T47D (cell line): Measurements from ENCODE around the gene ACSS1.

Experiments used
- DNase-seq, 2 experiments: peaks; one replicate each; pipeline versions ENCODE4 v3.0.0 to v3.0.0-alpha.2; 2011 to 2012; ENCODE audit warnings: low read depth in 1 of 2, low spot score in 1 of 2
- JUND ChIP-seq: IDR thresholded peaks from 2 replicates; pipeline ENCODE4 v1.6.1; 2012; ENCODE audit warnings: low read depth
- in situ Hi-C: cut with HindIII; loops from 2 replicates; pipeline ENCODE4 v1.10.0; 2016; ENCODE audit warnings: low sequenced_read_pairs, low pct_unique_long_range_greater_than_20kb

Gene ACSS1

DNA sequence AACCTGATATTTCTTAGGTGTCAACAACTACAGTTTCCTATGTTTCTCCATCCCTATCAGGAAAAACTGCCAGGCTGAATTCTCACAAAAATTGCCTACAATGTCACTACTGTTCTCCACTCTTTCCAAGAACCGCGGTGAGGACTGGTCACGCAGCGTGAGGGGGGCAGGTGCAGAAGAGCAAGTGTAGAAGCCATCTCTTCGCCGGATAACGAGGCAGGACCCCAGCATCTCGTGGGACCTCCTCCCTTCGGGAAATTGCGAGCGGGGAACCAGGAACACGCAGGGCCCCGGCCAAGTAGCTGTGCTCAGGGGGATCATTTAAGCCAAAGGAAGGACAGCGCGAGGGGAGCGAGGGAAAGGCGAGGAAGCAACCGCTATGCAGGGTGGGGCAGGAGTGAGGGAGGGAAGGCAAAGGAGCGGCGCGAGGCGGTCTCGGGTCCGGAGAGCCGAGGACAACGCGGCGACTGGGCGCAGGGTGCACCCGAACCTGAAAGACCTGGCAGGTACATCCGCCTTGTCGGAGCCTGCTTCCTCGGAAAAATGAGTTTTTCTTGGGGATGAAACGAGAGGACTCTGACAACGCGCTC, 65.9 kb downstream of the ACSS1 start:
- DNase-seq, result no peak
- in situ Hi-C loops, result no loop called here

DNA sequence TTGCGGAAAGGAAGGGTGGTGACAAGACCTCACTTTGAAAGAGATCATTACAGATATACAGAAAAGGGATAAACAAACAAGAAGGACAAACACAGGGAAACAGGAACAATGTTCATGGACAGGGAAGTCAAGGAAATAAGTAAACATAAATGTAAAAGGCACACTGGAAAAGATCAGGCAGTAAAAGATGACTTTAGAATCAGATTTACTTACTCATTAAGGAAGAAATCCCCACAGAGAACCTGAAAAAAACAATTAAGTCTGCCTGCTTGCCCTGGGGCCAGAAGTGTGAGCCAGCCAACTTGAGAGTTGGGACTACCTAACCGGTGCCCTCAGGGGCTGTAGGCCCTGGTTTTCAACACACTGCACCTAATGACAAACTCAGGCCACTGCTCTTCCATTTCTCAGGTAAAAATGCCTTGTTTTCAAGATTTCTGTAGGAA, 67.1 kb downstream of the ACSS1 start:
- in situ Hi-C loops, result no loop called here
- TF ChIP-seq JUND, result no peak
- DNase-seq, result peak in 1 of 2 experiments; percentile 59

More for the DNA sequence above, 65.9 kb downstream of the ACSS1 start:
- TF ChIP-seq JUND, result no peak

DNA sequence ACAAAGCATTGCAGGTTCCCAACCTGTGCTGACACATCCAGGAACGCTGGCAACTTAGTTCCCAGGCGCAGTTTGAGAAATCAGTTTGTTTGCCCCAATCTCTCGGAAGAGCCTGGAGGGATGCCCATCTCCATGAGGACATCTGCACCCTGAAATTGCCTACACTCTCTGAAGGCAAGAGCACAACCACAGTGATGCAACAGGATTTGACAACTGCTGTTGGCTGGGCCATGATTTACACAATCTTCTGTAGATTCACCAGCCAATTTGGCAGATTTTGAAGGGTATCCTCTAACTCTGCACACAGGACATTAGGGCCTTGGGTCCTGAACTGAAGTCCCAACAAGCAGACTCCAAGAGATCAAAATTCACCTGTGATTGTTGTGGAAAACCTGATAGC, 68.8 kb downstream of the ACSS1 start:
- in situ Hi-C loops, result no loop called here
- DNase-seq, result no peak
- no peak for TF ChIP-seq JUND

DNA sequence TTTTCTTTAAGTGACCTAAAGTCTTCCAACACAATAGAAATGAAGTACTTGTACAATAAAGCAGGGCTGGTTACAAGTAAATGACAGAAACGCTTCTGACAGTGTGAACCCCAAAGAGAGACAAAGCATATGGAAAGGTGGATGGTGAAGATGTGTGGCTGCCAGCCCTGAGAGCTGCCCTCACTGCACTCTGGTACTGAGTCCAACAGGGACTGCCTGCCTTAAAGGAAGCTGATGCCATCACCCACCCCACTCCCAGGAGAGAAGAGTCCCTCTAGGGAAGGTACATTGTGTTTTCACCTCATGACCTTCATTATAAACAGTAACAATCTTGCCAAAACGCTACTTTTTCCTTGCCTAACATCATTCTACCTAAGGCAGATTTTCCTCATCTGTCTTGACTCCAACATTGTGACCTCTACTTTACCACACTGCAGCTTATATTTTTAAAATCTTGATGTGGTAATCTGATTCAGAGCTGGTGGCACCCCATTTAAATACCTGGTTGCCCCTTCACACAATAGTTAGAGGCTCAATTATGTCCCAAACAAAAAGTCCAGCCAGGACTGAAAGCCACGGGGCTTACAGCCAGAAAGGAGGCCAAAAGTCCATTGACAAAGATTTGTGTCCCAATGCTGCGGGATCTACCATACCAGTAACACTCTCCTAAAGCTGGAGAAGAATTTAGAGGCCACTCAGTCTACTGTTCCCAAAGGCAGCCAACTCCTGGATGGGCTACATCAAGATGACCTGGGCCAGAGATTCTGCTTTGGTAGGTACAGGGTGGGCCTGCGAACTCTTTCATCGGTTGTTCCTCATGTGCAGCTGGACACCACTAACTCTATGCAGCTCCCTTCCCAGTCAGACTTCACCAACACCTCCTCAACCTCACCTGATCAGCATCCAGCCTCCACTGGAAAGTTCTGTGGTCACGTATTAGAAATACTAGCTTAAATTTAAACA, 69.8 kb downstream of the ACSS1 start:
- no peak for DNase-seq
- in situ Hi-C loops, result no loop called here
- TF ChIP-seq JUND, result no peak

DNA sequence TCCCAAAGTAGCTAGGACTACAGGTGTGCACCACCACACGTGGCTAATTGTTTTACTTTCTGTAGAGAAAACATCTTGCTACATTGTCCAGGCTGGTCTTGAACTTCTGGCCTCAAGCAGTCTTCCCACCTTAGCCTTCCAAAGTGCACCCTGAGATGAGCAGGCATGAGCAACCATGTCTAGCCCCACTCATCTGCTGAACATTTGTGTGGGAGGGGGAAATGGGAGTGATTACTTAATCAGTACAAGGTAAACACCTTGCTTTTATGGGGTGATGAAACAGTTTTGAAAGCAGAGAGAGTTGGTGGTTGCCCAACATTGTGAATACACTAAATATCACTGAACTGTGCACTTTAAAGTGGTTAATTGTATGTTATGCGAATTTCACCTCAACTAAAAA, 70.7 kb downstream of the ACSS1 start:
- DNase-seq, result no peak
- in situ Hi-C loops, result no loop called here
- no peak for TF ChIP-seq JUND

DNA sequence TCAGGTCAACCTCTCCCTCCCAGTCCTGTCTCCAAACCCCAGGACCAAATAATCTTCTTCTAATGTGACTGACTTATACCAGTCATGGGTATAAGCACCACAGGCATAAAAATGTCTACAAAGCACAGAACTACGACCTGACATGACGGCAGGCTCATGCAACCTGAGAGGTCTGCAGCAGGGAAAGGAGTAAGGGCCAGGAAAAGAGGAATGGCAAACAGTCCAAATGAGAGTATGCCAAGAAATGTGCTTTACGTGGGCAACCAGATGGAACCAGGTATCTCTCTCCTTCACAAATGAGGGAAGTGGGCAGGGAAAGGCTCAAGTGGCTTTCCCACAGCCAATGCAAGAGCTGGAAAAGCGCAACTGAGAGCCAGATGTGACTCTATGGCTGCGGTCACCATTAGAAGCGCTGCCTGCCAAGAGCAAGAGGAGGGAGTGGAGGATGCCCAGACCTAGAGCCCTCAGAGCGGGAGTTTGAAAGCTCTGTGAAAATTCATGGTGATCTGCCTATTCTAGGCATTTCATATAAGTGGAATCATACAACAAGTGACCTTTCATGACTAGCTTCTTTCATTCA, 71.4 kb downstream of the ACSS1 start:
- in situ Hi-C loops, result no loop called here
- no peak for TF ChIP-seq JUND
- no peak for DNase-seq

DNA sequence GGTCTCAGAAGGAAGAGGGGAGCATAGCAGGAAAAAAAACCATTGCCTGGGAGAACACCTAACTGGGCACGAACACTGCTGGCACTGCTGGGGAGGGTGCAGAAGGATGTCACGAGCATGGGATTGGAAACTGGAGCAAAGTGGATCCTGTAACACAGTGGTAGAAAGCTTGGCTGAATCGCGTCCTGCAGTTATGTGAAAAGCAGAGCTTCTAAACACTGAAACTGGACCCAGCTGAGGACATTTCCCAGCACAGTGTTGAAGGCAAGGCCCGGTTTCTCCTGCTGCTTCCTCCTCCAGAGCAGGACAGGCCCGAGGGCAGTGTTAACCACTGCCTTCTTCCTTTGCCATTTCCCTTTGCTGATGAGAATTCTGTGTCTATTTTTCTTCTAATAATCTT, 72.1 kb downstream of the ACSS1 start:
- TF ChIP-seq JUND, result no peak
- no peak for DNase-seq
- in situ Hi-C loops, result no loop called here

DNA sequence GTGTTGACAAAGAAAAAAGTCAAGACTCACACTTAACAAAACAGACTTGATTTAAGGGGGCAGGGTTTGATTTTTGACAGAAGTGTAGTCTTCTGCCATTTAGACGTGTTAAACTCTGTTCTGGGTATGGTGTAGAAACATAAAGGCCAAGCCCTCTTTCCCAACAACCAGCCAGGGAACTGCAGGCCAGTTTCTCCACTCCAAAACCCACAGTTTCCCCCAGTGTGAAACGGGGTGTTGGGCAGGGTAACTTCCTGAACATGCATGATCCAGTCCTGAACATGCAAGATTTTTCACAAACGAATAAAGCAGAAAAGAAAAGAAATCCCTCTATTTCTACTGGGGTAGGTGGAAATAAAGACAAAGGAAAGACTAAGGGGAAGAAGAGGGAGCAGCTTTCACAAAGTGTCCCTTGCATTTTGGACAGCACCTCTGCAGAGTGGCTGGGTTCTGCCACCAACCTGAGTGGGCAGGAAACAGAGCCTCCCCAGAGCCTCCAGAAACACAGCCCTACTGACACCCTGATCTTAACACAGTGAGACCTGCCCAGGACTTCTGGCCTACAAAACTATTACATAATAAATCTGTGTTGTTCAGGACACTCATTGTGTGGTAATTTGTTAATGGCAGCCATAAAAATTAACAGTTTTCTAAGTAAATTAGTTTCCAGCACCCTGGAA, 72.8 kb downstream of the ACSS1 start:
- DNase-seq, result no peak
- in situ Hi-C loops, result no loop called here
- no peak for TF ChIP-seq JUND

DNA sequence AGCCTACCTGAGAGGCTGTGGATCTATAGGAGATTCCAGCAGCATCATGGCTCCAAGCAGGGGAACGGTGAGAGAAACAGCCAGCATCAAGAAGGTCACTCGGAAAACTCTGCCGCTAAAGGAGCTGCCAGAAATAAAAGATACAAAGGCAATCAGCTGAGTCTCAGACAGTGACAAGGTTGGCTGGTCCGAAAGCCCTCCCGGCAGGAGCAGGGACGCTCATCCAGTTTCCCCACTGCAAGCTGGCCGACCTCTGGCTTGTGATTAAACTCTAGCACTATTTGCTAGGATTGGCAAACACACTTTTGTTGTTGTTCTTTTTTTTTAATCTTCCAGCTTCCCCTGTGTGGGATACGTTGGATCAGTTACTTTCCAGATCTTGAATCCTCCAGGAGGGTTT, 74.0 kb downstream of the ACSS1 start:
- DNase-seq, result no peak
- in situ Hi-C loops, result no loop called here
- TF ChIP-seq JUND, result no peak

DNA sequence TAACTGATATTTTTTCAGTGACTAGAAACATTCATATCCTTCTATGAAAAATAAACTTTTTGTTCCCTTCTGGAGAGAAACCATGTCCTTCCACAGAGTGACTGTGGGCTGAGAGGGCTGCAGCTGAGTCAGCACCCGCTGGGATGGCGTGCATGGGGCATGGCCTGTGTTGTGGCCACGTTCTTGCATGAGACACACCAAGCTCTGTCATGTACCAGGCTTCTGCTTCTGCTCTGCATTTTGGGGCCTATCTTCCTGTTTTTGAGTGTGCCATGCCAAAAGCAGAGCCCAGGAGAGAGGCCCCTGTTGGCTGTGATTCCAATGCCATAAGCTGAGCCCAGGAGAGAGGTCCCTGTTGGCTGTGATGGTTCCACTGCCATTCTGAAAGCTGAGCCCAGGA, 76.1 kb downstream of the ACSS1 start:
- TF ChIP-seq JUND, result no peak
- in situ Hi-C loops, result no loop called here
- DNase-seq, result no peak

DNA sequence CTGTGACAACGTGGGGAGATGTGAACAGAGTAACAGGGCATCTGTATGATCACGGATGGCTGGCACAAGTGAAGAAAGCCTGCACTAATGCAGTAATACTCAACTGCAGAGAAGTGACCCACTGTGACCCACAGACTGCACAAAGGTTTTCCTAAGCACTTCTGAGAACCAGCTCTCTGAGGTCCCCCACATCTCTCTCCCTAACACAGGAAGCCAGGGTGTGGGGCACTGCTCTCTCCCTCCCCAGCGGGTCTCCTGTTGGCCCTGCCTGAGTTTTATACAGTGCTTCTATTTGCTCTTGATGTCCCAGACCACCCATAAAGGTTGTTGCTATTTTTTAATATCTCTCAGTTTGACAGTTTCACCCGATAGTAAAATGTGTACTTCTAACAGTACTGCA, 76.7 kb downstream of the ACSS1 start:
- in situ Hi-C loops, result no loop called here
- DNase-seq, result no peak
- TF ChIP-seq JUND, result no peak

DNA sequence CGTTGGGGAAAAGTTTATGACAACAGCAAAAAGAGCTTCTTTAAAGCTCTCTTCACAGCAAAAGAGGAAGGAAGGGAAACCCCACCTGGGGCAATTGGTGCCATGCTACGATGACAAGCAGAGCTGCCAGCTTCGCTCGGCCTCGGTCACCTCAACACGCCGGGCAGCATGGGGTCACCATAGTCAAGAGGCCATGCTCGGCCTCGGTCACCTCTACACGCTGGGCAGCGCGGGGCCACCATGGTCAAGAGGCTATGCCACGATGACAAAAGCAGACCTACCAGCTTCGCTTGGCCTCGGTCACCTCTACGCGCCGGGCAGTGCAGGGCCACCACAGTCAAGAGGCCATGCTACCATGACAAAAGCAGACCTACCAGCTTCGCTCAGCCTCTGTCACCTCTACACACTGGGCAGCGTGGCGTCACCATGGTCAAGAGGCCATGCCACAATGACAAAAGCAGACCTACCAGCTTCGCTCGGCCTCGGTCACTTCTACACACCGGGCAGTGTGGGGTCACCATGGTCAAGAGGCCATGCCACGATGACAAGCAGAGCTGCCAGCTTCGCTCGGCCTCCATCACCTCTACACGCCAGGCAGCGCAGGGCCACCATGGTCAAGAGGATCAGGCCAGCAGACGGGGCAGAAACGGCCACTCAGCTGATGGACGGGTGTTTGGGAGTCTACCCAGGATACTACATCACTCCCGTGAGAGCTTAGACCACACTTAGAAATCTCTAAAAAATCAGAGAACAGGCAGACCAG, 77.5 kb downstream of the ACSS1 start:
- in situ Hi-C loops, result no loop called here
- no peak for TF ChIP-seq JUND
- no peak for DNase-seq
